ENCODE measurements around the gene MAP3K15.

DNA sequence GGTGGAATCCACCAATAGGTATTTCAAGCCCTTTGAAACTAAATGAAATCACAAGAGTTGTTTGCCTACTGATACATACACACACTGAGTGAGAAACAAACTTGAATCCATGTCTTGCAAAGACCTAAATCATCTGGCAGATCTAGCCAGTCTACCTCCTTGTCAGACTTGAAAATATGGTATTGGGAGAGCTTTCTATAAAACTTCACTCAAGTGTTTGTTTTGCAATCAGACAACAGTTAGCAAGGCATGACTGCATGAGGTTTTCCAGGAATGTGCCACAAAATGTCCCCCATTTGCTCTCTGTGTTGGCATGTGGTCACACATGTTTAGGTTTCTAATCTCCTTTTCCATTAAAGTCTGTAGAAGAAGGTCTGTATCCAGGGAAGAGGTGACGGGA lies 52.4 kb downstream of the MAP3K15 start:
- TF ChIP-seq POLR2AphosphoS5 (IDR thresholded peaks at IDR 0.05; ENCODE audit: low read depth, low read length) (no peak), TAF1 (IDR thresholded peaks at IDR 0.05; ENCODE audit: borderline replicate concordance, low read depth, low read length) (no peak), POLR2A (IDR thresholded peaks at IDR 0.05; ENCODE audit: low read depth, low read length) (no peak)
